NCI-H1105 treated with DMSO at 0.1 percent for 48 hours (cell line): ENCODE data around the gene CCL26.
"Not testable (repeated sequence)": the region's sequence is repeated elsewhere in the genome, so short reads cannot be mapped to it uniquely, and the experiment has no call there.

Experiments
- DNase-seq: peaks from one replicate; lab custom pipeline; 2025; lab: John Stamatoyannopoulos, UW

The CCL26 gene

DNA sequence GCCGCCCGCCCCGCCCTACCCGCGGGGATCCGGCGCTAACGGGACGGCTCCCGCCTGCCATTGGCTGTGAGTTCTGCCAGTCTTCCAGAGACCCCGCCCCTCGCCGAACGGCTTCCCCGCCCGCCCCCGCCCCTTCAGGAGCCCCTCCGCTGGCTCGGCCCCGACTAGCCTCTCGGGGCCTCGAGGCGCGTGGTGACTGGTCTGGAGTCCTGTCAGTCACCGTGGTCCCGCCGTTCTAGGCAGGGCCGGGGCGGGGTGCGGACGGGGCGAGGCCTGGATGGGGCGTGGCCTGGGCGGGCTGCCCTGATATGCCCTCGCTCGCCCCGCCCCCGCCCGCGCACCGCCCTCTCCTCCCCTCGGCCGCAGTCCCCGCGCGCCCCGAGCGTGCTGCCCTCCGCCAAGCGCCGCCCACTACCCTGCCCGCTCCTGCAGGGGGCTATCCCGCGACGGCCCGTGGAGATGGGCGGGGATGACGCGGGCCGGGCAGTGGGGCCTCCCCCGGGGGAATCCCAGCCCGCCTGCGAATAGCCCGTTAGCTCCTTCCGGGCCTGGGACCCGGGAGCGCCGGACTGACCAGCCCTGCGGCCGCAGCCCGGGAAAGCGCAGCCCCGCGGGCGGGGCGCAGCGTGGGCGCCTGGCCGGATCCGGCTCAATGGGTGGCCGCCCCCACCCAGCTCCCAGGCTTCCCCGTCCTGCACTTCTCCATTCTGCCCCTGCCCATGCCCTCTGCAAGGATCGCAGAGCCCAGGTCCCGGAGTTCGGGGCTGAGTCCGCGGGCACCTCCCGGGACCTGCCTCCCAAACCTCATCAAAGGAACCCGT is 32.8 kb downstream of the CCL26 start:
- DNase-seq, result peak; percentile 91

DNA sequence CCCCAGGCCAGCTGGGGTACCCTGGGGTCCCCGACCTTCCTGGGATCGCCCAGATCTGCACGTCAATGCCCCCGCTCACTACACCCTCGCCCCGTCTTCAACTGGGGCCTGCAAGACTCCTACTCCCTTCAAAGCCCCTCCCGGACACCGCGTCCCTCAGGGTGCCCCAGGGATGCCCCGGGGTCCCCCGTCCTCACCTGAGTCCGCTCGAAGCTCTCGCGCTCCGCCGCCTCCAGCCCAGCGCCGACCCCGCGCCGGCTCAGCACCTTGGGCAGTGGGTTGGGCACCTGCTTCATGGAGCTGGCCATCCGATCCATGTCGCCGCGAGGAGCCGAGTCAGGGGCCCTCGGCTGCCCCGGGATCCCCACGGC is 33.4 kb downstream of the CCL26 start, which contains the start of gene HIP1:
HIP1 (minus strand) TSS at position 338 of the 371 bp plus-strand sequence; CDS start at position 317, 21 bp downstream.
- DNase-seq, result no peak

DNA sequence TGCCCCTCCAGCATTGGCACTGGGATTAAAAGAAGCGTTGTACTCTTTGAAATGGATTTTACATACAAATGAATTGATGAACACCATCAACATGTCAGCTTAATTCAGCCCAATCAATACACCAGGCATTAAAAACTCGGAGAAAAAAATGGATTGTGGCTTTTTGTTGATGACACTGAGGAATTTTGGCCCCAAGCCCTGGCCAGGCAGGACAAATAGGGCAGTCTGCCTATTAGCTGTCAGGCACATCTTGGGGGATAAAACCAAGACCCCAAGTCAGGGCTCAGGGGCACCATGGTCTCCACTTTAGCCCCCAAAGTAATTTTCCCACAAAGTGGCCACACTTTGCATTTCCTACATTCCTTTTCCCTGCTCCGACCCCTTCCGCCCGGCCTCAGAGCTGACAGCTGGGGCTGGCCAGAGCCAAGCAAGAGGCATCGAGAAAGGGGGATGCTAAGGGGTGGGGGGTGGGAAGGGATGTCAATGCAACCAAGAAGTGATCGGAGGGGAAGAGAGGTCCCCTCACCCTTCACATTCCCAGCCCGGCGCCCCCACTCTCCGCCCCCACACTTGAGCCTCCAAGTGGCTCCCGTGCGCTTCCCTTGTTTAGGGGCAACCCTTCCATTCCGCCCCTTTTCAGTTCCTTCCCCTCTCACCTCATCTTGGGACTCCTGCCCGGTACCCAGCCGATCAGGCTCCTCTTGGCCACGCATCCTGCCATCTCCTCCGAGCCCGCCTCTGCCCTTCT is 34.0 kb downstream of the CCL26 start:
- DNase-seq, result peak; percentile 16

DNA sequence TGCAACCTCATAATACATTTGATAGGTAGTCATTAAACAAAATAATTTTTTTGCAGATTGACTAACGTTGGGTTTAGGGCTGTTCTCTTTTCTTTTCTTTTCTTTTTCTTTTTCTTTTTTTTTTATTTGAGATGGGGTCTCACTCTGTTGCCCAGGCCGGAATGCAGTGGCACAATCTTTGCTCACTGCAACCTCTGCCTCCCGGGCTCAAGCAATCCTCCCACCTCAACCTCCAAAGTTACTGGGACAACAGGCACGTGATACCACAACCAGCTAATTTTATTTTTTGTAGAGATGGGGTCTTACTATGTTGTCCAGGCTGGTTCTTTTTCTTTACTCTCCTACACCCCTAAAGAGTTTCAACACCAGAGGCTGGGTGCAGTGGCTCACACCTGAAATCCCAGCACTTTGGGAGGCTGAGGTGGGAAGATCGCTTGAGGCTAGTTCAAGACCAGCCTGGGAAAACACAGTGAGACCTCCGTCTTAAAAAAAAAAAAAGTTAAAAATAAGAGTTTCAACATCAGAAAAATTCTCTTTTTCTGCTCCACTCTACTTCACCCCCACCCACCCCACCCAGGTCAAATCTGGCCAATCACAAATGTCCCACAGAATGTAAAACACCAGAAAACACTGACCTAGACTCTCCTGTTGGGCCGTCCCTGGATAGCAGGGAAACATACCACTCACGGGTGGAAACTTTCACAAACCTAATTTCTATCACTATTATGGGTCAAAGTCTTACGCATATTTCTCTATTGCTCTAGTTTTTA is 36.2 kb downstream of the CCL26 start:
- no peak for DNase-seq

DNA sequence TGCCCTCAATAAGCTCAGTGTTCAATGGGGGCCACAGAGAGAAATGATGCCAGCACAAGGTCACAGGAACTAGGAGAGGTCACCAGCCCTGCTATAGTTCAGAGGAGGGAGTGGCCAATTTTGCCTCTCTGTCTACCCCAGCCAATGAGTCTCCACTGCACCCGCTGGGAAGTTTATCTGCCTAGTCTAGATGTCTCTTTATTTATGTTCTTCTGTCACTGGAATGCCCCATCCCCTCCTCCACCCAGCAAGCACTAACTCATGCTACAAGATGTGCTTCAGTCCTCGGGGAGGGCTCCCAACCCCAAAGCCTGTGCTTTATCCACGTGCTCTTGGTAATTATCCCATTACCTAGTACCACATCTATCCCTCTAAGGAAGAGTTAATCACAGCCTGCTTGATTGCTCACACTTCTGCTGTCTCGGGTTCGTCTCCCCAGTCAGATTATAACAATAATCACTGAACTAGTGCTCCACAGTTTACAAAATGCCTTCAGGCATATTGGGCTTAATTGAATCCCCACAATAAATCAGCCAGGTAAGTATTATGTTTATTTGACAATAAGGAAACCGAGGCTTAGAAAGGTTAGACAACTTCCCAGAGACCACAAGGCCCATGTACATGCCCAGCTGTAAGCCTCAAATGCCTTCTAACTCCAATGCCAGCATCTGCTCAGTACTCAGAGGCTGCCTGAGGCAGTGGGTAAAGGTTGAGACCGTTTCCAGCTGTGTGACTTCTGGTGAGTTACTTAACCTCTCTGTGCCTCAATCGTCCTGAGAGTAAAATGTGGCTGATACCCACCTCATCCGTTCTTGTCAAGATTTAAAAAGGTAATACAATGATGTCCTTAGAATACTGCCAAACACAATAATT is 37.2 kb downstream of the CCL26 start:
- DNase-seq, result no peak

DNA sequence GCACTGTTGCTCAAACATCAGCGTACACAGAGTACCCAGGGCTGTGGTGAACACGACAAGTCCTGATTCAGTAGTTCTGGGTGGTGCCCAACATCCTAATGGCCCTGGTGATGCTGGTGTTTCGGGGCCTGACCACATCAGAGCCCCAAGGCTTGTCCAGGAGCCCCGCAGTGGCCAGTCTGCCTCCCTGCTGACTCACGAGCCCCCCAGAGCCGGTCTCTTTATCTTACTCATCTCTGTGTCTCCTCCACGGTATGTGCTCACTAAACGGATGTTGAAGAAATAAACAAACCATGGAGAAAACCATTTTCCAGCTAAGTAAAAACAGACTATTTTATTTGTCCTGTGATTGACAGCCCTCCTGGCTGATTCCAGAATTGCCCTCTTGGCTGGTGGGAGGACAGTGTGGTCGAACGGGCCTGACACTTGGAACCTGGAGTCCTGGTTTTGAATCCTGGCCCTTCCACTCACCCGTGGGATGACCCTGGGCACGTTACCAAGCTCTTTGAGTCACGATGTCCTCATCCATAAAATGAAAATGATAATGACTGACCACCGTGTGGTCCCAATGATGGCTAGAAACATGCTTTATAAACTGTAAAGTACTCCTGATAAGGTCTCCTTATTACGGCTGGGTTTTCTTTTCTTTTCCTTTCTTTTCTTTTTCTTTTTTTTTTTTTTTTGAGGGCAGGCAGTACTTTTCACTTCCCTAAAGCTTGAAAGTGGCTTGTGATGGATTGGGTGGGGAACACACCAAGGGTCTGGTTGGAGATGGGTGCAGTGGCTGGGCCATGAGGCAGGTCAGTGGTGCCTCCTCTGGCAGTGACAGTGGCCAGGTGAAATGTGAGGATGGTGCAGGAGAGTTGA is 39.0 kb downstream of the CCL26 start:
- no peak for DNase-seq

DNA sequence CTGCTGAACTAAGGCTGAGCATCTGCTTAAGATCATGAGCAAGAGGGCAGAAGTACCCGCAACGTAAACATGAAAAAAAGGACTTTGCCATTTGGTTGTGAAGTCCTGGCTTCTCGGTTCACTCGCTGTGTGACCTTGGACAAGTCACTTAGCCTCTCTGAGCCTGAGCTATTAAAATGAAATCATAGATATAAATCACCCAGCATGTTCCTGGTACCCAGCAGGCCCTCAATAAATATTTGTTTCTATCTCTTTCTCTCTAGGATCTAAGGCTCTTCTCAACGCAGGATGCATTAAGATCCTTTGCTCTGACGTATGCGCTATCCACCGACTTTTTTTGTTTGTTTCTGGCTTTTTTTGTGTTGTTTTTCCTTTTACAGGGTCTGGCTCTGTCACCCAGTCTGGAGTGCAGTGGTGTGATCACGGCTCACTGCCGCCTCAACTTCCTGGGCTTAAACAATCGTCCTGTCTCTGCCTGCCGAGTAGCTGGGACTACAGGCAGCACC is 39.9 kb downstream of the CCL26 start:
- DNase-seq, result no peak

DNA sequence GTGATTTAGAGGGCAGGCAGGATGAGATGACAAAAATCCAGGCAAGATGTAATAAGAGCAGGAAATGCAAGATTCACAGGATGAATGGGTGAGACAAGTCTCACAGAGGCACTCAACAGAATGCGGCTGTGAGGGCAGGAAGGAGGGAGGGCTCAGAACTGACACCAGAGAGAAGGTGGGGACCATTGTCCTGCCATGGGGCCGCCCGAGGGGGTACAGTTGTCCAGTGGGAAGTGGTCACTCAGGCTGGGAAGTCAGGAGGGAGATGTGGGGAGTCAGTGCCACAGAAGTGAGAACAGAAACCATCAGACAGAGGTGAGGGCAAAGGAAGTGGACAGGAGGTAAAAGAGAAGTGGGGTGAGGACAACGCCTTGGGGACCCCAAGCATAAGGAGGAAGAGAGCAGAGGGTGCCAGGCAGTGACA is 42.1 kb downstream of the CCL26 start:
- no peak for DNase-seq

DNA sequence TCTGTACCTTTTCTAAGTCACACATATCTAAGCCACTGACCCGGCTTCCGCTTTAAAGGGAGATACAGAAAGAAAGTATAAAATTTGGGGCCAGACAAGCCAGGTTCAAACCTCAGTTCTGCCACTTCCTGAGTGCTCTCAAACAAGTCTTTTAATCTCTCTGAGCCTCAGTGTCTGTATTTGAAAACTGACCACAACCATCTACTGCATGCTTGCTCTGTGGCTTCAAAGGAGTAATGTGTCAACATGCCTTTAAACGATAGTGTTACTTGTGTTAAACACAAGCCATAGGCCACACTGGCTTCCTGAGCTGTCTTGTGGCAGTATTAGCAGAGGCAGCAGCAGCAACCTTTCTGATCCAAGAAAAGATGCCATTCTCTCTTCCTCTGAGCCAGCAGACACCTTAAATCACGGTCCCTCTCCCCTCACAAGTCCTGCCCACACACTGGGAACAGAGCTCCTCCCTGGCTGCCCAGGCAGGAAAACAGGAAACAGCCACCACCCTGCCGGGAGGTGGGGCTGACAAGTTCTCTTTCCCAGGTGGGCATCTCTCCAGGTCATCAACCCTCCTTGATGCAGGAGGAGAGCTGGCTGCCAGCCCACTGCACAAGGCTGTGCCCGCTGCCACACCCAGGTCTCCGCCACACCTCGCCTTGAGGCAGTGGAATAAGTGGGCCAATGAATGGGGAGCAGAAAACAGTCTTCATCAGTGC is 44.0 kb downstream of the CCL26 start:
- DNase-seq, result peak; percentile 91

DNA sequence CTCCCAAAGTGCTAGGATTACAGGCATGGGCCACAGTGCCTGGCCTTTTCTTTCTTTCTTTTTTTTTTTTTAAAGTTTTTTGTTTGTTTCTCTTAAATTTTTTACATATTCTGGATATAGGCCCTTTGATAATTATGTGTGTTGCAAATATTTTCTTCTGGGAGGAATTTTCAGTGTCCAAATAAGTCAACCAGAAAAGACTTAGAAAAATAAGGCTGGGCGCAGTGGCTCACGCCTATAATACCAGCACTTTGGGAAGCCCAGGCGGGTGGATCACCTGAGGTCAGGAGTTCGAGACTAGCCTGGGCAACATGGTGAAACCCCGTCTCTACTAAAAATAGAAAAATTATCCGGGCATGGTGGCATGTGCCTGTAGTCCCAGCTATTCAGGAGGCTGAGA is 44.7 kb downstream of the CCL26 start:
- DNase-seq, result not testable (repeated sequence)

DNA sequence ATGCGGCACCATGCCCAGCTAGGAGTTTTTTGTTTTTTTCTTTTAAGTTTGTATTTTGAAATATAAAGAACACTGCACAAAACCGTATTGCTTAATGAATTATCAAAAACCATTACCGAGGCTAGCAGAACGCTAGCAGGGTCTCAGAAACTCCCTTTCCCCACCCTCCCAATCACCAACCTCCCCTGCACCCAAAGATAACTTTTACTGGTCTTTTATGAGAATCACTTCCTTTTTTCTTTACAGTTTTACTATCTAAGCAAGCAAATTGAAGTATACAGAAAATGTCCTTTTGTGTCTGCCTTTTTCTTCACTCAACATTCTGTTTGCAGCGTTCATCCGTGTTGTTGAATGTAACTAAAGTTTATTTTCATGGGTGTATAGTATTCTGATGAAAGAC is 46.7 kb downstream of the CCL26 start:
- DNase-seq, result no peak

DNA sequence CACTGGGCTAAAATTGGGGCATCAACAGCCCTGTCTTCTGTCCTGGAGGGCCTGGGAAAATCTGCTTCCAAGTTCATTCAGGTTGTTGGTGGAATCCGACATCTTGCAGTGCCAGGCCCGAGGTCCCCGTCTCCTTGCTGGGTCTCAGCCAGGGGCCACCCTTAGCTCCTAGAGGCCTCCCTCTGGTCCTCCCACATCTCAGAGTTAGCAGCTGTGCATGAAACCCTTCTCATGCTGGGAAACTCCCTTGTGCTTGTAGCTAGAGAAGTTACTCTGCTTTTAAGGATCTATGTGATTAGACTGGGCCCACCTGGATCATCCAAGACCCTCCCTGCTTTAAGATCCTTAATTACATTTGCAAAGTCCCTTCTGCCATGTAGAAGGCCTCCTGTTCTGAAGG is 48.6 kb downstream of the CCL26 start:
- no peak for DNase-seq

DNA sequence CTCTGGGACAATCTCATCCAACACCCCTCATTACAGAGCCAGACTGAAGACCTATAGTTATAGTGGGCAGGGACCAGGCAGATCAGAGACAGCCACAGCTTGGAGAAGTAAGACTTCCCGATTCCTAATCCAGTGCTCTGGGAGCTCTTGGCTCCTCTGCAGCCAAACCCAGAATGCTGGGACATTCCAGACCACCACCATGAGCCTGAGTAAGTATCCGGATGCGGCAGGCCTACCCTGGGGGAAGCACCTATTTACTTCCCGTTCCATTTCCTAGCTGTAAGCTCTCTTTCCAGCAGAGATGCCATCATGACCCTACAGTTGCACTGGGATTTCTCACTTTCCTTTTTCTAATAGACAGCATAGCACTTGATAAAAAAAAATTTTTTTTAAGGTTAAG is 49.6 kb downstream of the CCL26 start:
- no peak for DNase-seq

DNA sequence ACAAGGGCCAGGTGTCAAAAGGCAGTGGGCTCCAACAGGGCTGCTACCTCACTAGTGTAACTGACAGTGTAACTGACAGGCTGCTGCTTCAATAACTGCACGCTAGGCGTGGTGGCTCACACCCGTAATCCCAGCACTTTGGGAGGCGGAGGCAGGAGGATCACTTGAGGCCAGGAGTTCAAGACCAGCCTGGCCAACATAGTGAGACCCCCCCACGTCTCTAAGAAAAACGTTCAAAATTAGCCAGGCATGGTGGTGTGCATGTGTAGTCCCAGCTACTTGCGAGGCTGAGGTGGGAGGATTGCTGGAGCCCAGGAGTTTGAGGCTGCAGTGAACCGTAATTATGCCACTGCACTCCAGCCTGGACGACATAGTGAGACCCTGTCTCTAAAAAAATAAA is 50.1 kb downstream of the CCL26 start:
- DNase-seq, result not testable (repeated sequence)

DNA sequence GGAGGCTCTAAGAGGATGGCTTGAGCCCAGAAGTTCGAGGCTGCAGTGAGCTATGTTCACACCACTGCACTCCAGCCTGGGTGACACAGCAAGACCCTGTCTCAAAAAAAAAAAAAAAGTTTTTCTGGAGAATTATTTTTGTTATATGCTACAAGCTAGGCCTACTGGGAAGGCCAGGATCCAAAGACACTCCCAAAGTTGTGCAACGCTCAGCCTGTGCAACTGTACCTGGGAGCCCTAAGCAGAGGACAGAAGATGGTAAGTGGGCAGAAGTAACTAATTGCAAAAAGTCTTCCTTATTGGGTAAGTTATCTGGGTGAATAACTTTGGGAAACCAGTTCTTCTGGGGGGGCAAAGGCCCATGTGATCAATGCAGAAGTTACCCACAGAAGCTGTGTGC is 50.6 kb downstream of the CCL26 start:
- DNase-seq, result no peak

DNA sequence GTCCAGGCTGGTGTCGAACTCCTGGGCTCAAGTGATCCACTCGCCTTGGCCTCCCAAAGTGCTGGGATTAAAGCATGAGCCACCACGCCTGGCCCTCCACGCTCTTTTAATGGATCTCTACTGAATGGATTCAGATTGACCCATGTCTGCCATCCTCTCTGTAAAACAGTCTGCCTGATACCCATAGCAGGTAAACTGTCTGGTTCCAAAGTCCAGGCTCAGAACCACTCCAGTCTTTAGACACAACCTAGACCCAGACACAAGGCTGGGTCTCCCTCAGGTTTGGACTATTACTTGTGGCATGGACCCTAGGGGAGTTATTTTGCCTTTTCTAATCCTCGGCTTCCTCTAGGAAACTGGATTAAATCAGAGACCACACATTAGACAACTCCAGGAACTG is 52.4 kb downstream of the CCL26 start:
- DNase-seq, result no peak
